ENCODE results near the gene SH3RF1. TPM values are rescaled to one million over a fixed set of nuclear protein-coding genes. Genes with fewer than 3 reads are reported as not detected.

SH3RF1 gene
- total RNA-seq, 4 donors from 2014 or later: 10.0 to 11.8 (median 10.9) TPM

- Histone ChIP-seq H3K27ac (replicated peaks in 1 of 4) (no peak overlapping the region), H3K27me3 (no peaks in the 10 kb centered on the region), H3K4me3 (no peak overlapping the region), H3K9me3 (no peaks in the 10 kb centered on the region), H3K4me1 (peaks cover 5 to 27% (median 8%) of the 10 kb centered on the region in 4 donors), H3K36me3 (no peaks in the 10 kb centered on the region)
- intact Hi-C loops (cut with DNase I): no loop called here
- WGBS: 80% methylated on average over 4 of the region's 4 CpGs
- no peak for TF ChIP-seq POLR2A (IDR thresholded peaks at IDR 0.05; ENCODE audit: low read depth)
- no peak for TF ChIP-seq POLR2AphosphoS5 (IDR thresholded peaks at IDR 0.05)
- TF ChIP-seq EP300 (IDR thresholded peaks at IDR 0.05): no peak
- no peak for TF ChIP-seq CTCF (IDR thresholded peaks at IDR 0.05)
- no peak for DNase-seq (ENCODE audit: extremely low spot score)
Measured at GRCh38 chr4:169047956-169048355, 222.8 kb downstream of the SH3RF1 start.

- H3K4me3 ChIP-seq: no peak overlapping the region
- intact Hi-C loops (cut with DNase I): no loop called here
- 74% methylated on average over 15 of the region's 15 CpGs for WGBS
Measured at GRCh38 chr4:169045862-169046584, 224.7 kb downstream of the SH3RF1 start.

GRCh38 chr4:169044714-169045447 lies 225.9 kb downstream of the SH3RF1 start:
- no peaks in the 10 kb centered on the region for H3K9me3 ChIP-seq
- no peak overlapping the region for H3K27ac ChIP-seq (replicated peaks in 1 of 4)
- intact Hi-C loops (cut with DNase I): no loop called here
- no peaks in the 10 kb centered on the region for H3K36me3 ChIP-seq
- no peaks in the 10 kb centered on the region for H3K27me3 ChIP-seq
- H3K4me3 ChIP-seq: no peak overlapping the region
- no peak for DNase-seq (ENCODE audit: extremely low spot score)
- TF ChIP-seq POLR2A (IDR thresholded peaks at IDR 0.05; ENCODE audit: low read depth): no peak
- no peak for TF ChIP-seq CTCF (IDR thresholded peaks at IDR 0.05)
- TF ChIP-seq POLR2AphosphoS5 (IDR thresholded peaks at IDR 0.05): no peak
- TF ChIP-seq EP300 (IDR thresholded peaks at IDR 0.05): no peak
- WGBS: 96% methylated on average over 5 of the region's 5 CpGs
- H3K4me1 ChIP-seq: peaks cover 0 to 2% (median 0%) of the 10 kb centered on the region in 4 donors

More at GRCh38 chr4:169045862-169046584, 224.7 kb downstream of the SH3RF1 start:
- Histone ChIP-seq H3K36me3 (no peaks in the 10 kb centered on the region), H3K27ac (replicated peaks in 1 of 4) (no peak overlapping the region), H3K4me1 (peaks cover 0 to 14% (median 3%) of the 10 kb centered on the region in 4 donors), H3K9me3 (no peaks in the 10 kb centered on the region), H3K27me3 (no peaks in the 10 kb centered on the region)
- TF ChIP-seq EP300 (IDR thresholded peaks at IDR 0.05) (no peak), CTCF (IDR thresholded peaks at IDR 0.05) (no peak), POLR2AphosphoS5 (IDR thresholded peaks at IDR 0.05) (no peak), POLR2A (IDR thresholded peaks at IDR 0.05; ENCODE audit: low read depth) (no peak)
- no peak for DNase-seq (ENCODE audit: extremely low spot score)

All from esophagus muscularis mucosa (tissue), 4 donors.